ENCODE results near the gene DIP2A. TPM values are rescaled to one million over a fixed set of nuclear protein-coding genes. Genes with fewer than 3 reads are reported as not detected.
"Not testable (repeated sequence)": the region's sequence is repeated elsewhere in the genome, so short reads cannot be mapped to it uniquely, and the experiment has no call there.

DIP2A gene
- total RNA-seq, 1 experiment from 2014 or later: 22.9 TPM

- DNase-seq (ENCODE audit: low read depth, low spot score) (no peak), ATAC-seq (no peak)
- TF ChIP-seq, protein P1, sequence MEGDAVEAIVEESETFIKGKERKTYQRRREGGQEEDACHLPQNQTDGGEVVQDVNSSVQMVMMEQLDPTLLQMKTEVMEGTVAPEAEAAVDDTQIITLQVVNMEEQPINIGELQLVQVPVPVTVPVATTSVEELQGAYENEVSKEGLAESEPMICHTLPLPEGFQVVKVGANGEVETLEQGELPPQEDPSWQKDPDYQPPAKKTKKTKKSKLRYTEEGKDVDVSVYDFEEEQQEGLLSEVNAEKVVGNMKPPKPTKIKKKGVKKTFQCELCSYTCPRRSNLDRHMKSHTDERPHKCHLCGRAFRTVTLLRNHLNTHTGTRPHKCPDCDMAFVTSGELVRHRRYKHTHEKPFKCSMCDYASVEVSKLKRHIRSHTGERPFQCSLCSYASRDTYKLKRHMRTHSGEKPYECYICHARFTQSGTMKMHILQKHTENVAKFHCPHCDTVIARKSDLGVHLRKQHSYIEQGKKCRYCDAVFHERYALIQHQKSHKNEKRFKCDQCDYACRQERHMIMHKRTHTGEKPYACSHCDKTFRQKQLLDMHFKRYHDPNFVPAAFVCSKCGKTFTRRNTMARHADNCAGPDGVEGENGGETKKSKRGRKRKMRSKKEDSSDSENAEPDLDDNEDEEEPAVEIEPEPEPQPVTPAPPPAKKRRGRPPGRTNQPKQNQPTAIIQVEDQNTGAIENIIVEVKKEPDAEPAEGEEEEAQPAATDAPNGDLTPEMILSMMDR (IDR thresholded peaks at IDR 0.05): no peak
- no peak for TF ChIP-seq SIN3A (IDR thresholded peaks at IDR 0.05; ENCODE audit: borderline replicate concordance, insufficient read depth, low read depth, low read length)
- TF ChIP-seq POLR2AphosphoS5 (IDR thresholded peaks at IDR 0.05; ENCODE audit: low read depth, low read length): no peak
- TF ChIP-seq, protein P2, sequence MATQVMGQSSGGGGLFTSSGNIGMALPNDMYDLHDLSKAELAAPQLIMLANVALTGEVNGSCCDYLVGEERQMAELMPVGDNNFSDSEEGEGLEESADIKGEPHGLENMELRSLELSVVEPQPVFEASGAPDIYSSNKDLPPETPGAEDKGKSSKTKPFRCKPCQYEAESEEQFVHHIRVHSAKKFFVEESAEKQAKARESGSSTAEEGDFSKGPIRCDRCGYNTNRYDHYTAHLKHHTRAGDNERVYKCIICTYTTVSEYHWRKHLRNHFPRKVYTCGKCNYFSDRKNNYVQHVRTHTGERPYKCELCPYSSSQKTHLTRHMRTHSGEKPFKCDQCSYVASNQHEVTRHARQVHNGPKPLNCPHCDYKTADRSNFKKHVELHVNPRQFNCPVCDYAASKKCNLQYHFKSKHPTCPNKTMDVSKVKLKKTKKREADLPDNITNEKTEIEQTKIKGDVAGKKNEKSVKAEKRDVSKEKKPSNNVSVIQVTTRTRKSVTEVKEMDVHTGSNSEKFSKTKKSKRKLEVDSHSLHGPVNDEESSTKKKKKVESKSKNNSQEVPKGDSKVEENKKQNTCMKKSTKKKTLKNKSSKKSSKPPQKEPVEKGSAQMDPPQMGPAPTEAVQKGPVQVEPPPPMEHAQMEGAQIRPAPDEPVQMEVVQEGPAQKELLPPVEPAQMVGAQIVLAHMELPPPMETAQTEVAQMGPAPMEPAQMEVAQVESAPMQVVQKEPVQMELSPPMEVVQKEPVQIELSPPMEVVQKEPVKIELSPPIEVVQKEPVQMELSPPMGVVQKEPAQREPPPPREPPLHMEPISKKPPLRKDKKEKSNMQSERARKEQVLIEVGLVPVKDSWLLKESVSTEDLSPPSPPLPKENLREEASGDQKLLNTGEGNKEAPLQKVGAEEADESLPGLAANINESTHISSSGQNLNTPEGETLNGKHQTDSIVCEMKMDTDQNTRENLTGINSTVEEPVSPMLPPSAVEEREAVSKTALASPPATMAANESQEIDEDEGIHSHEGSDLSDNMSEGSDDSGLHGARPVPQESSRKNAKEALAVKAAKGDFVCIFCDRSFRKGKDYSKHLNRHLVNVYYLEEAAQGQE (IDR thresholded peaks at IDR 0.05; ENCODE audit: insufficient read depth in 1 of 2, low read depth in 2 of 2, low read length in 1 of 2): no peak
- TF ChIP-seq TCF7L2 (IDR thresholded peaks at IDR 0.05; ENCODE audit: low read depth, low read length): no peak
- no peaks in the 10 kb centered on the region for H3K9me3 ChIP-seq (ENCODE audit: control insufficient read depth, insufficient read depth, low read depth, low read length)
- intact Hi-C loops (cut with micrococcal nuclease; ENCODE audit: unreplicated experiment) (no loop called here), in situ Hi-C loops (cut with HindIII; ENCODE audit: low pct_unique_long_range_greater_than_20kb, low sequenced_read_pairs) (no loop called here)
- no TSS peak for BruUV-seq (replicated peaks)
- no peaks in the 10 kb centered on the region for H3K4me1 ChIP-seq (ENCODE audit: control insufficient read depth, insufficient read depth, low read length)
- no peaks in the 10 kb centered on the region; the same call in 1 of the 2 replicates for H3K36me3 ChIP-seq (ENCODE audit: control insufficient read depth, insufficient read depth, low read length)
- H3K27ac ChIP-seq (ENCODE audit: low read length): no peak overlapping the region
- no peak overlapping the region for H3K4me3 ChIP-seq (ENCODE audit: low read depth in 2 of 2, low read length in 2 of 2)
- CTCF ChIA-PET: no interaction called here
- H3K27me3 ChIP-seq (ENCODE audit: control insufficient read depth, insufficient read depth, low read length): no peaks in the 10 kb centered on the region
- POLR2A ChIA-PET: no interaction called here
Observed at GRCh38 chr21:46443910-46444309, 14.8 kb upstream of the DIP2A start.

DNA sequence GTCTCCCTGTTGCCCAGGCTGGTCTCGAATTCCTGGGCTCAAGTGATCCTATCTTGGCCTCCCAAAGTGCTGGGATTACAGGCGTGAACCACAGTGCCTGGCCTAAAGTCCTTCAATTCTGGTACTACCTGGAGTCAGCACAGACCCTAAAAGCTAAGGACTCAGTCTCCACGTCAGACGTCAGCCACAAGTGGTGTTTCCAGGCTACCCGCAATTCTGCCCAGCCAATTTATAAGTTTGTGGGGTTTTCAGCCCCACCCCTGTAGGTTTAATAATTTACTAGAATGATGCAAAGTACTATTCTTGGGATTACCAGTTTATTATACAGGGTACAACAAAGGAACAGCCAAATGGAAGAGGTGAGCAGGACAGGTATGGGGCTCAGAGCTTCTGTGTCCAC, 10.6 kb upstream of the DIP2A start:
- ChIA-PET CTCF (no interaction called here), POLR2A (no interaction called here)
- Histone ChIP-seq H3K36me3 (ENCODE audit: control insufficient read depth, insufficient read depth, low read length) (no peaks in the 10 kb centered on the region), H3K4me3 (ENCODE audit: low read depth in 2 of 2, low read length in 2 of 2) (no peak overlapping the region), H3K27ac (ENCODE audit: low read length) (no peak overlapping the region), H3K9me3 (ENCODE audit: control insufficient read depth, insufficient read depth, low read depth, low read length) (0 out of 2 replicates have a peak, but pooled peaks cover 2% of the 10 kb centered on the region), H3K4me1 (ENCODE audit: control insufficient read depth, insufficient read depth, low read length) (no peaks in the 10 kb centered on the region), H3K27me3 (ENCODE audit: control insufficient read depth, insufficient read depth, low read length) (no peaks in the 10 kb centered on the region)
- no peak for TF ChIP-seq SIN3A (IDR thresholded peaks at IDR 0.05; ENCODE audit: borderline replicate concordance, insufficient read depth, low read depth, low read length)
- no peak for TF ChIP-seq TCF7L2 (IDR thresholded peaks at IDR 0.05; ENCODE audit: low read depth, low read length)
- TF ChIP-seq POLR2AphosphoS5 (IDR thresholded peaks at IDR 0.05; ENCODE audit: low read depth, low read length): no peak
- TF ChIP-seq, protein P2 (IDR thresholded peaks at IDR 0.05; ENCODE audit: insufficient read depth in 1 of 2, low read depth in 2 of 2, low read length in 1 of 2): no peak
- TF ChIP-seq, protein P1 (IDR thresholded peaks at IDR 0.05): no peak
- in situ Hi-C loops (cut with HindIII; ENCODE audit: low pct_unique_long_range_greater_than_20kb, low sequenced_read_pairs): no loop called here
- intact Hi-C loops (cut with micrococcal nuclease; ENCODE audit: unreplicated experiment): no loop called here
- ATAC-seq (no peak), DNase-seq (ENCODE audit: low read depth, low spot score) (no peak)
- BruUV-seq (replicated peaks): no TSS peak

DNA sequence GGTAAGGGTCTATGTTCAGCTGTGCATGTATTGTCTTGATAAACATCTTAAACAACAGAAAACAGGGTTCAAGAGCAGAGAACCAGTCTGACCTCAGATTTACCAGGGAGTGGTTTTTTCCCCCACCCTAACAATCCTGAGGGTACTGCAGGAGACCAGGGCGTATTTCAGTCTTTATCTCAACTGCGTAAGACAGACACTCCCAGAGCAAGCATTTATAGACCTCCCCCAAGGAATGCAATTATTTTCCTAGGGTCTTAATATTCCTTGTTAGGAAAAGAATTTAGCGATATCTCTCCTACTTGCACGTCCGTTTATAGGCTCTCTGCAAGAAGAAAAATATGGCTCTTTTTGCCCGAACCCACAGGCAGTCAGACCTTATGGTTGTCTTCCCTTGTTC, 9.8 kb upstream of the DIP2A start:
- POLR2A ChIA-PET; H3K27ac ChIP-seq (ENCODE audit: low read length); in situ Hi-C loops (cut with HindIII; ENCODE audit: low pct_unique_long_range_greater_than_20kb, low sequenced_read_pairs); CTCF ChIA-PET; intact Hi-C loops (cut with micrococcal nuclease; ENCODE audit: unreplicated experiment); H3K9me3 ChIP-seq (ENCODE audit: control insufficient read depth, insufficient read depth, low read depth, low read length); ATAC-seq; H3K4me1 ChIP-seq (ENCODE audit: control insufficient read depth, insufficient read depth, low read length); H3K27me3 ChIP-seq (ENCODE audit: control insufficient read depth, insufficient read depth, low read length); DNase-seq (ENCODE audit: low read depth, low spot score); H3K4me3 ChIP-seq (ENCODE audit: low read depth in 2 of 2, low read length in 2 of 2); BruUV-seq (replicated peaks); H3K36me3 ChIP-seq (ENCODE audit: control insufficient read depth, insufficient read depth, low read length): not testable (repeated sequence)
